ENCODE measurements around the gene HCN3. TPM values are rescaled to one million over a fixed set of nuclear protein-coding genes. Genes with fewer than 3 reads are reported as not detected.
"Not testable (repeated sequence)": the region's sequence is repeated elsewhere in the genome, so short reads cannot be mapped to it uniquely, and the experiment has no call there.

Gene HCN3
- 1.9 and 5.9 TPM in 2 replicates for total RNA-seq (ENCODE audit: low replicate concordance)

DNA sequence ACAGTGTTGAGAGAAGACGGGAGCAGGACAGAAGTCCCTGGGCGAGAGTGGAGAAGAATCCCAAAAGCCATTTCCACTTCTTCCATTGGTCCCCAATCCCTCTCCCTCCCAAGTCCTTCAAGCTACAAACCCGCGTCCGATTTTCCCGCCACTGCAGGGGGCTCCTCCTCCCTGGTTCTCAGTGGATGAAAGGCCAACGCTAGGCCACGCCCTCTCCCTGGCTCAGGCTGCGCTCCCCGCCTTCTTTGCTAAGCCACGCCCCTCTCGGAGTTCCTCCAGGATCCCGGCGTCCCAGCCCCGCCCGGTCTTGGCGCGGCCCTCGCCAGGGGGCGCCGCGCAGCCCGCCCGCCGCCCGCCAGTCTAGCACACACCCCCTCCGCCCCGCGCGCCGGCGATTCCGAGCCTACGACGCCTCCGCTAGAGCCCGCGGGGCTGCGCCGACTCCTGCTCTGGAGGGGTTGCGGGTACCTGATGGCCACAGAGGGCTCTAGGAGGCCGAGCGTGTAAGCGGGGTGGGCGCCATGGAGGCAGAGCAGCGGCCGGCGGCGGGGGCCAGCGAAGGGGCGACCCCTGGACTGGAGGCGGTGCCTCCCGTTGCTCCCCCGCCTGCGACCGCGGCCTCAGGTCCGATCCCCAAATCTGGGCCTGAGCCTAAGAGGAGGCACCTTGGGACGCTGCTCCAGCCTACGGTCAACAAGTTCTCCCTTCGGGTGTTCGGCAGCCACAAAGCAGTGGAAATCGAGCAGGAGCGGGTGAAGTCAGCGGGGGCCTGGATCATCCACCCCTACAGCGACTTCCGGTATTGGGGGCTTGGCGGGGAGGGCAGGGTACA, at the start of gene HCN3:
Gene HCN3 (plus strand): TSS at position 394 of the 832 bp plus-strand sequence. CDS start 128 bp downstream, at position 522.
- H3K4me3 Mint-ChIP-seq = peak within 1 kb of the TSS; percentile 76
- Histone ChIP-seq H4K20me1 (ENCODE audit: low read depth) (peaks cover 29% of the 10 kb centered on the region), H3K4me2 (peak within 1 kb of the TSS; percentile 98), H3F3A (ENCODE audit: low read depth) (peaks cover 43% of the 10 kb centered on the region), H3K36me3 (no peaks in the 10 kb centered on the region), H3K4me1 (peaks cover 28% of the 10 kb centered on the region), H3K4me3 (peak within 1 kb of the TSS; percentile 77), H3K79me2 (ENCODE audit: low read depth) (peaks cover 8% of the 10 kb centered on the region), H3K9me3 (ENCODE audit: low read depth) (no peaks in the 10 kb centered on the region), H3K27me3 (peaks cover 6% of the 10 kb centered on the region), H3K27ac (no peak within 1 kb of the TSS), H3K9ac (no peak within 1 kb of the TSS), H2AFZ (replicated peaks) (peak within 1 kb of the TSS; percentile 81)
- H3K27ac Mint-ChIP-seq = no peak within 1 kb of the TSS
- peaks cover 3% of the 10 kb centered on the region for H3K27me3 Mint-ChIP-seq (ENCODE audit: insufficient read depth, low read depth)
- peak; percentile 100 for DNase-seq (ENCODE audit: low spot score)
- H3K4me1 Mint-ChIP-seq = peaks cover 39% of the 10 kb centered on the region
- no peaks in the 10 kb centered on the region for H3K9me3 Mint-ChIP-seq
- peaks cover 12% of the 10 kb centered on the region for H3K36me3 Mint-ChIP-seq
- TF ChIP-seq EZH2 (IDR thresholded peaks at IDR 0.05) = no peak
- TF ChIP-seq, protein P1, sequence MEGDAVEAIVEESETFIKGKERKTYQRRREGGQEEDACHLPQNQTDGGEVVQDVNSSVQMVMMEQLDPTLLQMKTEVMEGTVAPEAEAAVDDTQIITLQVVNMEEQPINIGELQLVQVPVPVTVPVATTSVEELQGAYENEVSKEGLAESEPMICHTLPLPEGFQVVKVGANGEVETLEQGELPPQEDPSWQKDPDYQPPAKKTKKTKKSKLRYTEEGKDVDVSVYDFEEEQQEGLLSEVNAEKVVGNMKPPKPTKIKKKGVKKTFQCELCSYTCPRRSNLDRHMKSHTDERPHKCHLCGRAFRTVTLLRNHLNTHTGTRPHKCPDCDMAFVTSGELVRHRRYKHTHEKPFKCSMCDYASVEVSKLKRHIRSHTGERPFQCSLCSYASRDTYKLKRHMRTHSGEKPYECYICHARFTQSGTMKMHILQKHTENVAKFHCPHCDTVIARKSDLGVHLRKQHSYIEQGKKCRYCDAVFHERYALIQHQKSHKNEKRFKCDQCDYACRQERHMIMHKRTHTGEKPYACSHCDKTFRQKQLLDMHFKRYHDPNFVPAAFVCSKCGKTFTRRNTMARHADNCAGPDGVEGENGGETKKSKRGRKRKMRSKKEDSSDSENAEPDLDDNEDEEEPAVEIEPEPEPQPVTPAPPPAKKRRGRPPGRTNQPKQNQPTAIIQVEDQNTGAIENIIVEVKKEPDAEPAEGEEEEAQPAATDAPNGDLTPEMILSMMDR (IDR thresholded peaks at IDR 0.05) = peak; percentile 69

DNA sequence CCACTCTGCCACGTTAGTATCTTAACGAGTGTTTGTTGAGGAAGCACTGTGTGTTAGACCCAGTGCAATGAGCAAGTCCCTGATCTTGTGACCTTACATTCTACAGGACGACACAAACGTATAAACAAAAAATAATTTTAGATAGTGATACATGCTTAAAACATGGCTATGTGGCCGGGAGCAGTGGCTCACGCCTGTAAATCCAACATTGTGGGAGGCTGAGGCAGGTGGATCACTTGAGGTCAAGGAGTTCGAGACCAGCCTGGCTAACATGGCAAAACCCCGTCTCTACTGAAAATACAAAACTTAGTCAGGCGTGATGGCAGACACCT, 49.2 kb upstream of the HCN3 start:
- Mint-ChIP-seq H3K27me3 (ENCODE audit: insufficient read depth, low read depth) (peaks cover 8% of the 10 kb centered on the region), H3K36me3 (peaks cover 8% of the 10 kb centered on the region), H3K4me3 (peak overlapping the region; percentile 89), H3K4me1 (peaks cover 41% of the 10 kb centered on the region), H3K9me3 (no peaks in the 10 kb centered on the region), H3K27ac (peak overlapping the region; percentile 99)
- H3K9ac ChIP-seq = peak overlapping the region; percentile 40
- no peaks in the 10 kb centered on the region for H3K36me3 ChIP-seq
- peaks cover 12% of the 10 kb centered on the region for H4K20me1 ChIP-seq (ENCODE audit: low read depth)
- H3K4me2 ChIP-seq = peak overlapping the region; percentile 76
- H3K4me3 ChIP-seq = peak overlapping the region; percentile 57
- H2AFZ ChIP-seq (replicated peaks) = peak overlapping the region; percentile 53
- TF ChIP-seq, protein P1 (IDR thresholded peaks at IDR 0.05) = peak; percentile 0
- TF ChIP-seq EZH2phosphoT487 (IDR thresholded peaks at IDR 0.05) = no peak
- peaks cover 7% of the 10 kb centered on the region for H3K27me3 ChIP-seq
- H3F3A ChIP-seq (ENCODE audit: low read depth) = peaks cover 41% of the 10 kb centered on the region
- H3K4me1 ChIP-seq = peaks cover 20% of the 10 kb centered on the region
- no peak for DNase-seq (ENCODE audit: low spot score)
- peaks cover 27% of the 10 kb centered on the region for H3K79me2 ChIP-seq (ENCODE audit: low read depth)
- no peaks in the 10 kb centered on the region for H3K9me3 ChIP-seq (ENCODE audit: low read depth)
- H3K27ac ChIP-seq = peak overlapping the region; percentile 83

- not testable (repeated sequence) for H3K27me3 Mint-ChIP-seq (ENCODE audit: insufficient read depth, low read depth); H3K9ac ChIP-seq; H3K79me2 ChIP-seq (ENCODE audit: low read depth); H3K36me3 Mint-ChIP-seq; H3K27ac ChIP-seq; H3K4me3 ChIP-seq; H3K9me3 ChIP-seq (ENCODE audit: low read depth); H3K4me2 ChIP-seq; H4K20me1 ChIP-seq (ENCODE audit: low read depth); H3K4me3 Mint-ChIP-seq; H3K36me3 ChIP-seq; H3K27ac Mint-ChIP-seq; H3K27me3 ChIP-seq; H3K9me3 Mint-ChIP-seq; DNase-seq (ENCODE audit: low spot score); H2AFZ ChIP-seq (replicated peaks)
- peaks cover 19% of the 10 kb centered on the region for H3K4me1 Mint-ChIP-seq
- Histone ChIP-seq H3K4me1 (peaks cover 11% of the 10 kb centered on the region), H3F3A (ENCODE audit: low read depth) (peaks cover 20% of the 10 kb centered on the region)
Measured at GRCh38 chr1:155231302-155231701, 46.0 kb upstream of the HCN3 start.

- H3K27me3 Mint-ChIP-seq (ENCODE audit: insufficient read depth, low read depth); H3K4me3 ChIP-seq; H3F3A ChIP-seq (ENCODE audit: low read depth); H3K4me1 ChIP-seq; DNase-seq (ENCODE audit: low spot score); H3K9me3 ChIP-seq (ENCODE audit: low read depth); H3K27me3 ChIP-seq; H3K27ac Mint-ChIP-seq; H3K9me3 Mint-ChIP-seq; H3K79me2 ChIP-seq (ENCODE audit: low read depth); H2AFZ ChIP-seq (replicated peaks); H3K36me3 ChIP-seq; H3K36me3 Mint-ChIP-seq; H3K27ac ChIP-seq; H3K4me2 ChIP-seq; H4K20me1 ChIP-seq (ENCODE audit: low read depth); H3K9ac ChIP-seq; H3K4me3 Mint-ChIP-seq: not testable (repeated sequence)
- H3K4me1 Mint-ChIP-seq = peaks cover 12% of the 10 kb centered on the region
Measured at GRCh38 chr1:155232001-155232978, 45.0 kb upstream of the HCN3 start.

- not testable (repeated sequence) for DNase-seq (ENCODE audit: low spot score); H3K4me1 Mint-ChIP-seq; H3K27me3 ChIP-seq; H3K4me3 Mint-ChIP-seq; H3F3A ChIP-seq (ENCODE audit: low read depth); H3K9ac ChIP-seq; H3K27ac Mint-ChIP-seq; H3K9me3 ChIP-seq (ENCODE audit: low read depth); H3K4me3 ChIP-seq; H3K36me3 Mint-ChIP-seq; H4K20me1 ChIP-seq (ENCODE audit: low read depth); H3K9me3 Mint-ChIP-seq; H3K79me2 ChIP-seq (ENCODE audit: low read depth); H3K4me2 ChIP-seq; H2AFZ ChIP-seq (replicated peaks); H3K27ac ChIP-seq; H3K4me1 ChIP-seq; H3K27me3 Mint-ChIP-seq (ENCODE audit: insufficient read depth, low read depth); H3K36me3 ChIP-seq
Measured at GRCh38 chr1:155233502-155233901, 43.8 kb upstream of the HCN3 start.

DNA sequence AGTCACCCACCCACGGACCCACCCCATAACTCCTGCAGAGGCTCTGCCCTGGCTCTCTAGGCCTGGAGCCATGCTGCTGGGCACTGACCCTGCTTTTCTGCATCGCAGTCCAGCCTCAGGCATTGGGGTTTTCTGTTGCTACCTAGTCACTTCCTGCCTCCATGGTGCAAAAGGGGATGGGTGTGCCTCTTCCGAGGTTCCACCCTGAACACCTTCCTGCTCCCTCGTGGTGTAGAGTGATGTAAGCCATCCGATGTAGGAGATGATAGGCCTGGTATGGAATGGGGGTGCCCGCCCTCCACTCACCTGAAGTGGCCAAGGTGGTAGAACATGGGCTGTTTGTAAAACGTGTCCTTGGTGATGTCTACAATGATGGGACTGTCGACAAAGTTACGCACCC, 41.9 kb upstream of the HCN3 start:
- not testable (repeated sequence) for H2AFZ ChIP-seq (replicated peaks); H3F3A ChIP-seq (ENCODE audit: low read depth); H3K27ac ChIP-seq; H3K27me3 Mint-ChIP-seq (ENCODE audit: insufficient read depth, low read depth); H3K4me3 ChIP-seq; H3K9me3 Mint-ChIP-seq; DNase-seq (ENCODE audit: low spot score); H3K79me2 ChIP-seq (ENCODE audit: low read depth); H3K9me3 ChIP-seq (ENCODE audit: low read depth); H3K4me1 Mint-ChIP-seq; H3K27ac Mint-ChIP-seq; H4K20me1 ChIP-seq (ENCODE audit: low read depth); H3K9ac ChIP-seq; H3K36me3 ChIP-seq; H3K4me1 ChIP-seq; H3K36me3 Mint-ChIP-seq; H3K4me3 Mint-ChIP-seq; H3K27me3 ChIP-seq; H3K4me2 ChIP-seq
